Activated T-helper 2 cell treated with anti-CD3 and anti-CD28 coated beads, Interferon-gamma antibody, Interleukin-2, Interleukin-4, amounts not matched to agents 10 μg/mL and 5 μg/mL and 100 μg/mL, durations not matched to agents 14 hours and 24 hours and 36 hours (primary cell): ENCODE data around the gene TMED8. TPM values are rescaled to one million over a fixed set of nuclear protein-coding genes. Genes with fewer than 3 reads are reported as not detected.
"Not testable (repeated sequence)": the region's sequence is repeated elsewhere in the genome, so short reads cannot be mapped to it uniquely, and the experiment has no call there.

Source experiments
- DNase-seq: peaks from one replicate; pipeline ENCODE4 v3.0.0; 2021; ENCODE audit warnings: low spot score
- H3K27ac Mint-ChIP-seq: one replicate; pipeline ENCODE4 v1.8.0; 2021; ENCODE audit warnings: mixed read lengths
- H3K27me3 Mint-ChIP-seq: one replicate; pipeline ENCODE4 v1.8.0; 2021; ENCODE audit warnings: low read depth, mixed read lengths
- H3K36me3 Mint-ChIP-seq: one replicate; pipeline ENCODE4 v1.8.0; 2021; ENCODE audit warnings: low read depth, mixed read lengths
- H3K4me1 Mint-ChIP-seq: one replicate; pipeline ENCODE4 v1.8.0; 2021; ENCODE audit warnings: low read depth, mixed read lengths
- H3K4me3 Mint-ChIP-seq: one replicate; pipeline ENCODE4 v1.8.0; 2021; ENCODE audit warnings: low read depth, mild to moderate bottlenecking, moderate library complexity, mixed read lengths
- H3K9me3 Mint-ChIP-seq: one replicate; pipeline ENCODE4 v1.8.0; 2021; ENCODE audit warnings: mixed read lengths
- intact Hi-C: fragments of 100-400 bp; cut with micrococcal nuclease; formaldehyde crosslinking; loops from one replicate; pipeline ENCODE4 v1.15.1; 2023
- total RNA-seq: library from RNA; stranded (reverse); gene quantifications from 2 replicates; pipeline ENCODE4 v1.2.3, GENCODE V29; 2022

TMED8 gene
- total RNA-seq, 1 donor from 2014 or later = 28.0 TPM

DNA sequence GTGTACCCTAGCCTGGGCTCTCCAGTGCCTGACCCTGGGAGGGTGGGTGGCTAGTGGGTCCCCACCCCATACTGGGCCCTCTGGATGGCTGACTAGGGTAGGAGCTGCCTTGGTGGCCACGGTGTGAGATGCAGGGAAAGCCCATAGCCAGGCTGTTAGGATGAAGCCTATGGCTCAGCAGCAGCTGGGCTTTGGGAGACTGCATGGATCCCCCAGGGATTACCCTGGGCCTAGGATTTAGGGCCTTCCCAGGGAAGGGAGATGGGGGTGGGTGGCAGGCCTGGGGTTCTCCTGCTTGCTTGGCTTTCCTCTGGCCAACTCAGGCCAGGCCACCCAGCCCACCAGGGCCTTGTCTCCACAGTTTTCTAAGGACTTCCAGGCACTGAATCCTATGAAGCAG is 49.8 kb downstream of the TMED8 start:
- DNase-seq = no peak
- intact Hi-C loops = no loop called here
- no peak overlapping the region for H3K27ac Mint-ChIP-seq
- no peaks in the 10 kb centered on the region for H3K9me3 Mint-ChIP-seq
- H3K27me3 Mint-ChIP-seq = no peaks in the 10 kb centered on the region
- H3K4me1 Mint-ChIP-seq = peaks cover 6% of the 10 kb centered on the region
- no peak overlapping the region for H3K4me3 Mint-ChIP-seq
- H3K36me3 Mint-ChIP-seq = no peaks in the 10 kb centered on the region

DNA sequence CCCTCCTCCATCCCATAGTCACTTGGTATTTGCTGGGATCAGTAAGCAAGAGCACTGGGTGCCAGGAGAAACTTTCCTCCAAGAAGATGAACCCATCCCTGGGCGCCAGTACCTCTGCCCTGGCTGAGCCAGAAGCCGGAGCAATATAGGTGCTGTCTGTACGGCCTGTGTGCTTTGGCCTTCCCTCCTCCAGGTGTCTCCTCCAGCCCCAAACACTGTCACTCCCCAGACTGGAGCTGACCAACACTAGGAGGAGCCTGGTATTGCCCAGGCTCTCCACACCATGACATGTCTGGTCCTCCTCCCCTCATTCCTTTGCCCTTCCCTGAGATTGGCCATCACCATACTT is 51.2 kb downstream of the TMED8 start:
- H3K9me3 Mint-ChIP-seq = no peaks in the 10 kb centered on the region
- no peaks in the 10 kb centered on the region for H3K27me3 Mint-ChIP-seq
- H3K36me3 Mint-ChIP-seq = no peaks in the 10 kb centered on the region
- H3K4me3 Mint-ChIP-seq = no peak overlapping the region
- intact Hi-C loops = no loop called here
- peaks cover 10% of the 10 kb centered on the region for H3K4me1 Mint-ChIP-seq
- no peak overlapping the region for H3K27ac Mint-ChIP-seq
- no peak for DNase-seq

DNA sequence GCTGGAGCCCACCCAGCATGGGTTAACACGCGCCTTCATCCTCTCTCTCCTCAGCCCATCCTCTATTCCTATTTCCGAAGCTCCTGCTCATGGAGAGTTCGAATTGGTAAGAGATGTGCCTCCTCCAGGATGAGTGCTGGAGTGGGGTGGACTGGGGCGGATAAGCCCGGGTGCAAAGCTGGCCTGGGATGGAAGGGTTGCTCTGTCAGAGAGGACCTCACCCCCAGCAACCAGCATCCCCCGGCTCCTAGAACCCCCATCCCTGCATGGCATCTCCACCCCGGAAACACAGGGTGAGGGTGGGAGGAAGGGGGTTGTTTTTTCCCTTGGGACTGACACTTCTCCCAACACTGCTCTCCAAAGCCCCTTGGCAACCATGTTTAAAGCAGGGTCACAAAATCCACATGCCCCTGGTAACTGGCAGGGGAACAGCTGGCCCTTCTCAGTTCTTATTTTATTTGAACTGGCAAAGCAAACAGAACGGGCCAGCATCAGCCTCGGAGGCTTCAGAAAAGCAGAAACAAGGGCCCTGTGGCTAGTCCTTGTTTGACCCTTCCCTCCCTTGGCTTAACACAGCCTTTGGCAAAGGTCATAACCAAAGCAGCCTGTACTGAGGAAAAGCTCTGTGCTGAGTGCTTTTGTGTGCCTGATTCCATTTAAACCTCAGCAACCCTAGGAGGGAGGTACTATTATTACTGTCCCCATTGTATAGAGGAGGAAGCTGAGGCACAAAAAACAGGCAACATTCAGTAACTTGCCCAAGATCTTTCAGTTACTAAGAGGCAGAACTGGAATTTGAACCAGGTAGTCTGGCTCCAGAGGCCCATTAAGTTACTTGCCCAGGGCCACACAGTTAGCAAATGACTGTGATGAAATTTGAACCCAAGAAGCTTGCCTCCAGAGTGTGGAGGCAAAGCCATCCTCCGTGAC is 51.8 kb downstream of the TMED8 start:
- no peak for DNase-seq
- H3K9me3 Mint-ChIP-seq = no peaks in the 10 kb centered on the region
- no peaks in the 10 kb centered on the region for H3K27me3 Mint-ChIP-seq
- peaks cover 11% of the 10 kb centered on the region for H3K4me1 Mint-ChIP-seq
- no peak overlapping the region for H3K4me3 Mint-ChIP-seq
- no peaks in the 10 kb centered on the region for H3K36me3 Mint-ChIP-seq
- no peak overlapping the region for H3K27ac Mint-ChIP-seq
- intact Hi-C loops = loop anchor here (5.0 kb wide), 1 partner anchor 382 kb away; the partner anchor contains the start of genes ALKBH1 and SLIRP

DNA sequence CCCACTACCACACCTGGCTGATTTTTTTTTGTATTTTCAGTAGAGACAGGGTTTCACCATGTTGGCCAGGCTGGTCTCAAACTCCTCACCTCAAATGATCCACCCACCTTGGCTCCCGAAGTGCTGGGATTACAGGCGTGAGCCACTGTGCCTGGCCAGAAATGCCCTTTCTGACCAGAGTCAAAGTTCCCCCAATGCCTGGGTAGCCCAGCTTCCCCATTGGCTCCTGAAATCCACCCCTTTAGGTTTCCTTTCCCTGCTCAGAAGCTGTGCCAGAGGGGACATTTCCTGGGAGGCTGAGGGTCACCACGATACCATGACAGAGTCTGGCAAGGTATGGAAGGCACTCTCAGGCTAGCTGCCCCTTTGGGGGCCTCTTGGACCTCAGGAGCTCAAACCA is 52.6 kb downstream of the TMED8 start:
- Mint-ChIP-seq H3K9me3 (no peaks in the 10 kb centered on the region), H3K4me1 (peaks cover 19% of the 10 kb centered on the region), H3K27me3 (no peaks in the 10 kb centered on the region), H3K36me3 (no peaks in the 10 kb centered on the region), H3K4me3 (no peak overlapping the region), H3K27ac (no peak overlapping the region)
- DNase-seq = no peak
- intact Hi-C loops = loop anchor here (5.0 kb wide), 1 partner anchor 383 kb away; the partner anchor contains the start of genes ALKBH1 and SLIRP

DNA sequence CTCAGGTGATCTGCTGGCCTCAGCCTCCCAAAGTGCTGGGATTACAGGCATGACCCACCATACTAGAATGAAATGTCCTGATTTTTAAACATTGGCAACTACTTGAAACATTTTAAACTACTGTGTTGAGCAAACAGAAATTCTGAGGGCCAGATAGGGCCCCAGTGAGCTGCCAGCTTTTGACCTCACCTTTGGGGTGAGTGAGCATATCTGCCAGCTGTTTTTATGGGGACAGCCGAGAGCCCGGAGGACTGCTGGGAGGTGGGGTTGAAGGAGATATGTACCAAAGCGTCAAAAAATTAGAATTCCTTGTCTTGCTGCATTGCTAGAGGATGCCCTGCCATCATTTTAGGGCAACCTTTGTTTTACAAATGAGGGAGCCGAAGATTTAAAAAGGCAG is 53.3 kb downstream of the TMED8 start:
- Mint-ChIP-seq H3K4me3 (no peak overlapping the region), H3K27me3 (no peaks in the 10 kb centered on the region), H3K36me3 (no peaks in the 10 kb centered on the region), H3K27ac (no peak overlapping the region), H3K4me1 (peaks cover 20% of the 10 kb centered on the region), H3K9me3 (no peaks in the 10 kb centered on the region)
- intact Hi-C loops = loop anchor here (5.0 kb wide), 1 partner anchor 384 kb away; the partner anchor contains the start of genes ALKBH1 and SLIRP
- DNase-seq = no peak

DNA sequence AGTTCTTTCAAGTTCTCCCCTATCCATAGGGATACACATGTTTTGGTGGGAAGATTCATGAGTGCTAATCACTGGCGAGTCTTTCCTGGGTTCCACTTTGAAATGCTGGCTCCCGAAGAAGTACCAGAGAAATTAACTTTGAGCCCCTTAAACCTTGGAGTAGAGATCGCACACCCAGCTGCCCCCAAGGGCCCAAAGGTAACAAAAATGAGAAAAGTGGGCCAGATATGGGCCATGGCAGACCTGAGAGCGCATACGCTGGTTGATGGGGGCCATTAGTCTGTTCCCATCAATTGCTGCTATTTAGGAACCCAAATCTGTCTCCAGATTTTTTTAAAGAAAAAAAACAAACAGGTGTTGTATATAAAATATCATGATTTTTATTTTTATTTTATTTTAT is 53.9 kb downstream of the TMED8 start:
- no peaks in the 10 kb centered on the region for H3K36me3 Mint-ChIP-seq
- intact Hi-C loops = loop anchor here (5.0 kb wide), 1 partner anchor 384 kb away; the partner anchor contains the start of genes ALKBH1 and SLIRP
- H3K27me3 Mint-ChIP-seq = no peaks in the 10 kb centered on the region
- no peak for DNase-seq
- no peak overlapping the region for H3K27ac Mint-ChIP-seq
- no peak overlapping the region for H3K4me3 Mint-ChIP-seq
- H3K4me1 Mint-ChIP-seq = peaks cover 20% of the 10 kb centered on the region
- no peaks in the 10 kb centered on the region for H3K9me3 Mint-ChIP-seq

DNA sequence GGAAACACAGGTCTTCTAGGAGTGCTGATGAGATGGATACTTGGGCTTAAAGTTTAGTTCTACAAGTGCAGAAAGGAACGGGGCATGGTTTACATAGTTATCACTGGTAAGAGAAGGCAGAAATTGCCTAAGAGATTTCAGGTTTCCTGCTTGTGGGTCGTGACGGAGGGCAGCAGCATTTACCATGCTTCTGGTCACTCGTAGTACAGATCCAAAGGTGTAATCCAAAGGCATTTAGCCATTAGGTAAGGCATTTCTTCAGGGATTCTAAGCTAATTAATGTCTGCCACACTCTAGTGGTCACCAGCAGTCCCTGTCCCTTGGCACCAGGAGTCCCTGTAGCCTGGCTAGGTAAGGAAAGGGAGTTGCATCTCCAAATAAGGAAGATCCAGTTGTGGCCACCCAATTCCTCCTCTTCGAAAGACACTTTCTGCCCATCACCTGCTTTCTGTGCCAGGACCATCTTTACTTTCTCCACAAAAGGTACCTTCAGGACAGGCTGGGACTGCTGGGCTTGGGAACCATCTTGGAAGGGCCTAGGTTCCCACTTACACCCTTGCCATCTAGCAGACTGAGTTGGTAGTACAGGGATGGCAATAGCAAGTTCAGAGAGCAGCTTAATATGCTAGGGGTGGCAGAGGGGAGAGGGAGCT is 54.5 kb downstream of the TMED8 start:
- peaks cover 20% of the 10 kb centered on the region for H3K4me1 Mint-ChIP-seq
- peak overlapping the region; percentile 100 for H3K27ac Mint-ChIP-seq
- no peak for DNase-seq
- H3K9me3 Mint-ChIP-seq = no peaks in the 10 kb centered on the region
- no peaks in the 10 kb centered on the region for H3K36me3 Mint-ChIP-seq
- H3K27me3 Mint-ChIP-seq = no peaks in the 10 kb centered on the region
- intact Hi-C loops = loop anchor here (5.0 kb wide), 1 partner anchor 385 kb away; the partner anchor contains the start of genes ALKBH1 and SLIRP
- peak overlapping the region; percentile 98 for H3K4me3 Mint-ChIP-seq

DNA sequence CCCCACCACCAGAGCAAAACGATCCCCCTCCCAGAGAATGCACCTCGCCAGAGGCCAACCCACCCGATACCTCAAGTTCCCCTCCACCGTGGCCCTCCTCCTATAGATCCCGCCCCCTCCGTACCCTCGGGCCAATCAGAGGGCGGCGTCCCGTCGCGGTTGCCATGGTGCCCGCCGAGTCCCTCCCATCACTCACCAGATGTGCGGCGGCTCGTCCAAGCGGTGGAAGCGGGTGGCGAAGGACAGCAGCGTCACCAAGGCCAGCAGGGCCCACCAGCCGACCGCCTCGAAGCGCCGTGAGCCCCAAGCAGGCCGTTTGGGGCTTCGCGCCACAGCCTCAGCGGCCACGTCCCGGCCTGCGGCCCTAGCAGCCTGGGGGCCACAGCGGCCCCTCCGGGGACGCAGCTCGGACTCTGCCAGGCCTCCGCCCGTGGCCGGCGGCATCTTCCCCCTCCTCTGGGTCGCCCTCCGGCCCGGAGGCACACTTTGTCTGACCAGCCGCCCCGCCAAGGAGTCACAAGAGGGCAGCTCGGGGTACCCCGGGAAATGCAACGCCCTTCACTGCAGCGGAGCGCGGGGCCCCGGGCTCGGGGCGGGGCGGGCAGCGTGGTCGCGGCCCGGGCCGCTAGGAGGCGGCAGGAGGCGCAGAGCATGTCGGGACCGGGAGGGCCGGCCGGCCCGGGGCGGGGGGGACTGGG is 56.5 kb downstream of the TMED8 start, which contains the start of gene POMT2:
Gene POMT2, minus strand, starts transcription at position 646 of the 698 bp plus-strand sequence. Its CDS starts 202 bp downstream, at position 444.
- Mint-ChIP-seq H3K27me3 (no peaks in the 10 kb centered on the region), H3K36me3 (no peaks in the 10 kb centered on the region), H3K27ac (peak within 1 kb of the TSS; percentile 100), H3K9me3 (no peaks in the 10 kb centered on the region), H3K4me3 (peak within 1 kb of the TSS; percentile 98), H3K4me1 (peaks cover 20% of the 10 kb centered on the region)
- intact Hi-C loops = loop anchor here (1.0 to 5.0 kb wide), 3 partner anchors 17 to 387 kb away; partner anchors contain the start of genes ALKBH1, SLIRP and SPTLC2
- DNase-seq = peak; percentile 90

DNA sequence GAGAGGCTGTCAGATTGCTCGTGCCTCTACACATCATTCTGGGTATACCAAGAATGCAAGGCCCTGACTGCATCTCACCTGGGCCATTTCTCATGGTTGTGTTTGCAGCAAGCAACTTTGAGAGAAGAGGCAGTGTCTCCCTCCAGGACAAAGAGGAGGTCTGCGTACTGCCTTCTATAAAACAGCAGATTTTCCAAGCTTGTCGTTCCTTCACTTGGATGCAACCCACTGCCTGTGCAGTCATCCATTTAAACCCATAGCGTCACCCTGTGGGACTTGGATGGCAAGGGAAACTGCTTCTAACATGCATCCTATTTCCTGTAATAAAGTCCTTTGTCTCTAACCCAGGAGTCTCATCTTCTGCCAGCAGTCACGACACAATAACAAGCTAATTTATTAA is 57.5 kb downstream of the TMED8 start:
- H3K4me3 Mint-ChIP-seq = no peak overlapping the region
- intact Hi-C loops = no loop called here

DNA sequence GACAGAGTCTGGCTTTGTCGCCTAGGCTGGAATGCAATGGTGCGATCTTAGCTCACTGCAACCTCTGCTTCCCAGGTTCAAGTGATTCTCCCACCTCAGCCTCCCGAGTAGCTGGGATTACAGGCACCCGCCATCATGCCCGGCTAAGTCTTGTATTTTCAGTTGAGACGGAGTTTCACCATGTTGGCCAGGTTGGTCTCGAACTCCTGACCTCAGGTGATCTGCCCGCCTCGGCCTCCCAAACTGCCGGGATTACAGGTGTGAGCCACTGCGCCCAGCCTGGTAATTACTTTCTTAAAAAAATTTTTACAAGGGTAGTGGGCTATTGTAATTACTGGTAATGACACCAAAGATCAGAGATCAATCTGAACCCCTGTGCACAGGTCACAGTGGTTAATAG is 58.1 kb downstream of the TMED8 start:
- H3K4me1 Mint-ChIP-seq = peaks cover 20% of the 10 kb centered on the region
- H3K27me3 Mint-ChIP-seq, H3K36me3 Mint-ChIP-seq, H3K9me3 Mint-ChIP-seq, intact Hi-C loops, H3K4me3 Mint-ChIP-seq, H3K27ac Mint-ChIP-seq, DNase-seq: not testable (repeated sequence)

More for the DNA sequence above, 57.5 kb downstream of the TMED8 start:
- H3K27ac Mint-ChIP-seq = no peak overlapping the region
- no peak for DNase-seq
- H3K27me3 Mint-ChIP-seq = no peaks in the 10 kb centered on the region
- H3K36me3 Mint-ChIP-seq = no peaks in the 10 kb centered on the region
- peaks cover 20% of the 10 kb centered on the region for H3K4me1 Mint-ChIP-seq
- H3K9me3 Mint-ChIP-seq = no peaks in the 10 kb centered on the region

DNA sequence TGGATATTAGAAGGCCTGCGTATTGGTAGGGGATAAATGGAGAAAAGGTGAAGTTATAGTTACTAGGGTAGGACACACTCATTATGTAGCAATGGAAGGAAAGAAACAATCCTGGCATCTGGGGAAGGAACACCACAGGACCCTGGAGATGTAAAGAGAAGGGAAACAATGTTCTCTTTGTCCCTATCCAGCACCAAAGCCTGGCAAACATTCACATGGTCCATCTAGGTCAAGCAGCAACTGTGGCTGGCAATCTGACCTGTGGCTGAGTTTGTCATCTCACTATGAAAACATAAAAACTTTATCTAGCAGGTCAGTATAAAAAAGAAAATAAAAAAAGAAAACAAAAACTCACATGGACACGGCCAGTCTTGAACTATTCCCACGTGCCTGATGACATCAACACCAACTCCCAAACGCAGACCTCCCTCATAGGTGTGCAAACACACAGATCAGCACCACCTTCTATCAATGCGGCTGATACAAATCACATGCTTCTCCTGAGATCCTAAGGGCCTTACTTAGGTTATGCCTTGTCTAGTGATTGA is 58.8 kb downstream of the TMED8 start:
- Mint-ChIP-seq H3K4me1 (peaks cover 20% of the 10 kb centered on the region), H3K36me3 (no peaks in the 10 kb centered on the region), H3K27me3 (no peaks in the 10 kb centered on the region), H3K9me3 (no peaks in the 10 kb centered on the region), H3K4me3 (no peak overlapping the region), H3K27ac (no peak overlapping the region)
- intact Hi-C loops = no loop called here
- DNase-seq = no peak

DNA sequence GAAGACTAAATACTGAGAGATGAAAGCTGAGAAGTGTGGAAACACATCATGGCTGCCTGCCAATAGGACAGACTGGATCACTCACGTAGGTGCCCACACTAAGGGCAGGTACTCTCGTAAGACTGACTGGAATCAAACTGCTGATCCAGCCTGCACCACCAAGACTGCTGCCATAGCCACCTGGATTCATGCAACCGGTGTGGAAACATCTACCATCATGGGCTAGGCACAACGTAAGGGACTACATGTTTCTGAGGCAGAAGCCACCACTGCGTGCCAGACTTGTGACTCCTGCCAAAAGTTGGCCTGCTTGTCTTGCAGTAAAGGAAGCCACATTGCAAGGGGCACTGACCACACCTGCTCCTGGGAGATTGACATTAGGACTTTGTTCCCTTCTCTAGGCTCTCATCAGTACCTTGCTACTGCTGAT is 60.0 kb downstream of the TMED8 start:
- no peak overlapping the region for H3K27ac Mint-ChIP-seq
- DNase-seq = no peak
- no peaks in the 10 kb centered on the region for H3K27me3 Mint-ChIP-seq
- H3K4me3 Mint-ChIP-seq = no peak overlapping the region
- peaks cover 12% of the 10 kb centered on the region for H3K4me1 Mint-ChIP-seq
- intact Hi-C loops = loop anchor here (1.0 kb wide), 2 partner anchors 14 to 165 kb away; no protein-coding TSS in a partner anchor
- H3K9me3 Mint-ChIP-seq = no peaks in the 10 kb centered on the region
- no peaks in the 10 kb centered on the region for H3K36me3 Mint-ChIP-seq
